Upper lobe of right lung (tissue), 1 donor: Measurements from ENCODE around the gene TRIM25. TPM values are rescaled to one million over a fixed set of nuclear protein-coding genes. Genes with fewer than 3 reads are reported as not detected.

Source experiments
- ATAC-seq: fragments of 200-7000 bp; cut with Tn5 transposase; one replicate; pipeline ENCODE4 v1.9.1; 2020; ENCODE audit warnings: mild to moderate bottlenecking, moderate library complexity
- DNase-seq: peaks from one replicate; pipeline ENCODE4 v3.0.0-alpha.2; 2020
- H3K27ac ChIP-seq: fragments of 200-600 bp; one replicate; pipeline ENCODE4 v1.8.0; 2022
- H3K27me3 ChIP-seq: fragments of 200-600 bp; one replicate; pipeline ENCODE4 v1.8.0; 2022; ENCODE audit warnings: mild to moderate bottlenecking
- H3K36me3 ChIP-seq: fragments of 200-600 bp; one replicate; pipeline ENCODE4 v1.8.0; 2022
- H3K4me1 ChIP-seq: fragments of 200-600 bp; one replicate; pipeline ENCODE4 v1.8.0; 2022
- H3K4me3 ChIP-seq: fragments of 200-600 bp; one replicate; pipeline ENCODE4 v1.8.0; 2022; ENCODE audit warnings: mild to moderate bottlenecking
- H3K9me3 ChIP-seq: fragments of 200-600 bp; one replicate; pipeline ENCODE4 v1.8.0; 2022
- intact Hi-C: fragments of 100-400 bp; cut with DNase I; formaldehyde crosslinking; loops from one replicate; pipeline ENCODE4 v1.11.0; 2022
- long read RNA-seq: library from polyadenylated mRNA; unstranded; transcript quantifications from one replicate; pipeline ENCODE4 v2.0.0, GENCODE V29; 2021
- total RNA-seq: library from RNA; stranded (reverse); fragmentation: NEBNext Ultra II Directional; extraction: Animal tissue kit (Norgen Biotek cat#: 25700); gene quantifications from one replicate; pipeline ENCODE4 v1.2.1, GENCODE V29; 2021
- TF ChIP-seq, protein P1 (sequence below): fragments of 200-600 bp; IDR thresholded peaks from one replicate; pipeline ENCODE4 v1.8.0; 2022; ENCODE audit warnings: antibody characterized with exemption
- donor health status: DM: no; HTN: yes; CAD: no; lungs with severe emphysema.

TRIM25 gene
- total RNA-seq = 89.3 TPM
- long read RNA-seq, full-length matches to known transcripts = 10 of 41 reads
- long read RNA-seq, partial matches to known transcripts = 12 of 41 reads
- long read RNA-seq, other reads (novel, unspliced or antisense) = 19 of 41 reads

DNA sequence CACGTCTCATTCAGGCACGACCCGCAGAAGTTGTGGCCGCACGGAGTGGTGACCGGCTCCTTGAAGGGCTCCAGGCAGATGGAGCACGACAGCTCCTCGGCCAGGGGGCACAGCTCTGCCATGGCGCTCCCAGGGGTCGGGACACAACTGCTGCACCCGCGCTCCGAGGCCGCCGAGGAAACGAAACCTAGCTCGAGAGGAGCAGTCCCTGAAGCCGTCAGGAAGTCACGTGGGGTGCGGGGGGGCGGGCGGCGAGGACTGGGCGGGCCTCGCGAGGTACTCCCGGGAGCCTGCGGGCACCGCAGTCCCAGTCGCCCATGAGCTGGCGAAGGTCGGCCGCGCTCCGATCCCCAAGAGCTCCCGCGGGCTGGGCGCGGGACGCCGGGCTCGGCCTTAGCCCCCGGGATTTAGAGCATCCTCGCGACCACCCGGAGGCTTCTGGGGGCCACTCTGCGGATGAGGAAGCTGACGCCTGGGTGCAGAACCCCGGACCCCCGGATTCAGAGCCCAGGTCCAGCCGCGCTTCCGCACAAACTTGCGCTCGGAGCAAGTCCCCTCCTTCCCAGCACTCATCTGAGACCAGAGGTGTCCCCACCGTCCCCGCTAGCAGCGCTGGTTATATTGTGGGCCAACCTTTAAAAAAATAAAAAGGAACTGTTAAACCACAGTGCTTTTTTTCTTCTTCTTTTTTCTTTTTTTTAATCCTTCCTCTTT is at the start of gene TRIM25:
TRIM25 (minus strand) TSS at position 183 of the 714 bp plus-strand sequence; CDS start at position 122, 61 bp downstream.
- Histone ChIP-seq H3K4me3 (peak within 1 kb of the TSS; percentile 96), H3K4me1 (peaks cover 45% of the 10 kb centered on the region), H3K27me3 (no peaks in the 10 kb centered on the region), H3K27ac (peak within 1 kb of the TSS; percentile 97), H3K9me3 (no peaks in the 10 kb centered on the region), H3K36me3 (peaks cover 2% of the 10 kb centered on the region)
- TF ChIP-seq, protein P1, sequence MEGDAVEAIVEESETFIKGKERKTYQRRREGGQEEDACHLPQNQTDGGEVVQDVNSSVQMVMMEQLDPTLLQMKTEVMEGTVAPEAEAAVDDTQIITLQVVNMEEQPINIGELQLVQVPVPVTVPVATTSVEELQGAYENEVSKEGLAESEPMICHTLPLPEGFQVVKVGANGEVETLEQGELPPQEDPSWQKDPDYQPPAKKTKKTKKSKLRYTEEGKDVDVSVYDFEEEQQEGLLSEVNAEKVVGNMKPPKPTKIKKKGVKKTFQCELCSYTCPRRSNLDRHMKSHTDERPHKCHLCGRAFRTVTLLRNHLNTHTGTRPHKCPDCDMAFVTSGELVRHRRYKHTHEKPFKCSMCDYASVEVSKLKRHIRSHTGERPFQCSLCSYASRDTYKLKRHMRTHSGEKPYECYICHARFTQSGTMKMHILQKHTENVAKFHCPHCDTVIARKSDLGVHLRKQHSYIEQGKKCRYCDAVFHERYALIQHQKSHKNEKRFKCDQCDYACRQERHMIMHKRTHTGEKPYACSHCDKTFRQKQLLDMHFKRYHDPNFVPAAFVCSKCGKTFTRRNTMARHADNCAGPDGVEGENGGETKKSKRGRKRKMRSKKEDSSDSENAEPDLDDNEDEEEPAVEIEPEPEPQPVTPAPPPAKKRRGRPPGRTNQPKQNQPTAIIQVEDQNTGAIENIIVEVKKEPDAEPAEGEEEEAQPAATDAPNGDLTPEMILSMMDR = no peak
- DNase-seq = peak; percentile 98
- peak; percentile 92 for ATAC-seq
- intact Hi-C loops = no loop called here

- Histone ChIP-seq H3K4me3 (peak within 1 kb of the TSS; percentile 68), H3K27me3 (no peaks in the 10 kb centered on the region), H3K9me3 (no peaks in the 10 kb centered on the region), H3K36me3 (no peaks in the 10 kb centered on the region), H3K27ac (peak within 1 kb of the TSS; percentile 80), H3K4me1 (peaks cover 15% of the 10 kb centered on the region)
- ATAC-seq (peak; percentile 100), DNase-seq (peak; percentile 94)
- TF ChIP-seq, protein P1 = peak; percentile 100
- intact Hi-C loops = no loop called here
Measured at GRCh38 chr17:56960596-56961538, 47.0 kb upstream of the TRIM25 start, which contains the start of gene COIL. Gene COIL (minus strand): TSS chr17:56961050. CDS start chr17:56961019, 31 bp downstream.

DNA sequence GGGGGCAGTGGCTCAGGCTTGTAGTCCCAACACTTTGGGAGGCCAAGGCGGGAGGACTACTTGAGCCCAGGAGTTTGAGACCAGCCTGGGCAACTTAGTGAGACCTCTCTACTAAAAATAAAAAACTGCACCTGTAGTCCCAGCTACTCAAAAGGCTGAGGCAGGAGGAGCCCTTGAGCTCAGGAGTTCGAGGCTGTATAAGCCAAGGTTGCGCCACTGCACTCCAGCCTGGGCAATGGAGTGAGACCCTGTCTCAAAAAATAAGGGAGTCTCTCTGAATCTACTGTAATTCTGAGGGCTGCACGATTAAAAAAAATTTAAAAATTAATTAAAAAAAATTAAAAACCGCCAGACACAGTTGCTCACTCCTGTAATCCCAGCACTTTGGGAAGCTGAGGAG is 43.1 kb upstream of the TRIM25 start:
- Histone ChIP-seq H3K27me3 (no peaks in the 10 kb centered on the region), H3K36me3 (no peaks in the 10 kb centered on the region), H3K4me1 (peaks cover 15% of the 10 kb centered on the region), H3K4me3 (no peak overlapping the region), H3K9me3 (no peaks in the 10 kb centered on the region), H3K27ac (no peak overlapping the region)
- intact Hi-C loops = no loop called here
- DNase-seq (no peak), ATAC-seq (no peak)
- TF ChIP-seq, protein P1 = no peak

DNA sequence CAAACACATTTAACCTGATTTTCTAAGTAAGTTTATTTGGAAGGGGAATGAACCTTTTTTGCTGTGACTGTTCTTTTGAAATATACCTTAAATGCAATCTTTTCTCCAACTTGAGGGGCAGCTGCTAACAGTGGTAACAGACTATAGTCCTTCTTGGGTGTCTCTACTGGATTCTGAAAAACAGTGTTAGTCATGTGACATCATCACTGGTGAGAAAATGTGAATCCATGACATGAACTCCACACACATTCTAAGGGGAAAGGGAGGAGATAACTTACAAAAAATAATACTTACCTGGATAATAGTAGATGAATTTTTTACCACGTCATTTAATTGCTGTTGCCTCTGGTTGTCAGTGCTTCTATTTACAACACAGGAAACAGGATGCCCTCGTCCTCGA is 35.7 kb upstream of the TRIM25 start:
- peaks cover 61% of the 10 kb centered on the region for H3K36me3 ChIP-seq
- H3K27me3 ChIP-seq = no peaks in the 10 kb centered on the region
- H3K4me1 ChIP-seq = no peaks in the 10 kb centered on the region
- H3K9me3 ChIP-seq = no peaks in the 10 kb centered on the region
- H3K27ac ChIP-seq = no peak overlapping the region
- no peak for DNase-seq
- TF ChIP-seq, protein P1 = no peak
- H3K4me3 ChIP-seq = no peak overlapping the region
- ATAC-seq = no peak
- intact Hi-C loops = no loop called here

GRCh38 chr17:56948491-56948890 is 34.6 kb upstream of the TRIM25 start:
- Histone ChIP-seq H3K4me3 (no peak overlapping the region), H3K27me3 (no peaks in the 10 kb centered on the region), H3K27ac (no peak overlapping the region), H3K36me3 (peaks cover 72% of the 10 kb centered on the region), H3K4me1 (no peaks in the 10 kb centered on the region), H3K9me3 (no peaks in the 10 kb centered on the region)
- intact Hi-C loops = no loop called here
- TF ChIP-seq, protein P1 = no peak
- DNase-seq (no peak), ATAC-seq (no peak)
